ENCODE measurements around the gene PLCB2. TPM values are rescaled to one million over a fixed set of nuclear protein-coding genes. Genes with fewer than 3 reads are reported as not detected.
A peak's percentile ranks its signal among the peaks of the same experiment; 100 is the strongest.

Gene PLCB2
- total RNA-seq, 1 experiment from 2014 or later = 7.4 TPM

DNA sequence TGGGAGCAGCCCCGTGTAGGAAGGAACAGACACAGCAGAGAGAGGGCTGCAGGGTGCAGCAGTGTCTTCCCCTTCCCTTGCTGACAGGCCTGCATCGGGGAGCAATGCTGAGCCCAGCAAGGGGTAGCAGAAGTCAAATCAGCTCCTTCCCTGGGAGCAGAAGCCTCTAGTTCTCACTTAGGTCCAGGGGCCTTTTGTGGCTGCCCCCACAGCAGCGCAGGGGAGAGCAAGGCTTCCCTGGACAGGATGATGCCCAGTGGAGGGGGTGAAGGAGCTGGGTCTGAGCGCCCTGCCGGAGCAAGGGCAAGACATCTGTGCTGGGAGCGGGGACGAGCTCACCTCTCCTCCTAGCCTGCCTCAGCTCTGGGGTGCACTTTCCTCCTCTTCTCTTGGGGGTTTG lies 827 bp downstream of the PLCB2 start:
- Histone ChIP-seq H2BK15ac (ENCODE audit: low read depth, low read length) (no peak overlapping the region), H3K56ac (ENCODE audit: insufficient read length, low read depth, low read length) (no peak overlapping the region), H2AFZ (ENCODE audit: low read length) (no peak overlapping the region), H3K23ac (ENCODE audit: insufficient read length, low read depth, low read length) (no peak overlapping the region), H3K18ac (ENCODE audit: insufficient read length, low read depth, low read length) (no peak overlapping the region), H4K5ac (ENCODE audit: insufficient read length, low read depth, low read length) (no peak overlapping the region), H3K79me1 (ENCODE audit: insufficient read depth, low read depth, low read length, poor library complexity, severe bottlenecking) (no peaks in the 10 kb centered on the region), H3K9ac (ENCODE audit: extremely low read depth, insufficient read length, low read length) (no peak overlapping the region), H3K23me2 (ENCODE audit: insufficient read length, low read depth, low read length, poor library complexity, severe bottlenecking) (no peaks in the 10 kb centered on the region), H4K8ac (replicated peaks; ENCODE audit: insufficient read length, low read depth, low read length) (no peak overlapping the region), H4K20me1 (ENCODE audit: control insufficient read depth, insufficient read depth, insufficient read length) (no peaks in the 10 kb centered on the region), H3K4ac (ENCODE audit: low read depth, low read length) (no peak overlapping the region), H3K9me3 (ENCODE audit: control insufficient read depth, low read depth, low read length) (no peaks in the 10 kb centered on the region), H2BK12ac (ENCODE audit: insufficient read length, low read depth, low read length) (no peak overlapping the region), H3T11ph (ENCODE audit: low read length) (no peak overlapping the region), H3K4me2 (ENCODE audit: insufficient read depth, insufficient read length, low read length) (no peak overlapping the region), H4K91ac (ENCODE audit: insufficient read length, low read depth, low read length) (no peak overlapping the region), H2BK20ac (ENCODE audit: low read depth, low read length, poor library complexity, severe bottlenecking) (no peak overlapping the region), H3K4me1 (ENCODE audit: insufficient read depth, low read length) (peaks cover 6% of the 10 kb centered on the region; the same call in 1 of the 2 replicates), H3K79me2 (ENCODE audit: insufficient read depth, low read length) (no peaks in the 10 kb centered on the region), H2BK120ac (ENCODE audit: low read depth, low read length, poor library complexity, severe bottlenecking) (no peak overlapping the region), H3K14ac (ENCODE audit: insufficient read depth, low read length) (no peak overlapping the region), H3K27ac (ENCODE audit: insufficient read length, low read depth, low read length) (no peak overlapping the region), H3K27me3 (ENCODE audit: insufficient read depth, low read length) (no peaks in the 10 kb centered on the region), H2BK5ac (ENCODE audit: insufficient read length, low read length) (no peak overlapping the region), H2AK5ac (ENCODE audit: insufficient read length, low read length) (no peak overlapping the region)
- Mint-ChIP-seq H3K9me3 (no peaks in the 10 kb centered on the region; a peak in 1 of 5 replicates), H3K27ac (no peak overlapping the region; a peak in 1 of 7 replicates), H3K4me1 (peaks cover 29 to 36% of the 10 kb centered on the region in 2 experiments), H3K4me3 (peak overlapping the region in 1 of 2 experiments; percentile 18; a peak in 1 of 5 replicates), H3K36me3 (ENCODE audit: insufficient read depth in 1 of 3, low read depth in 3 of 3) (no peaks in the 10 kb centered on the region), H3K27me3 (ENCODE audit: low read depth) (peaks cover 31% of the 10 kb centered on the region)
- WGBS (ENCODE audit: extremely low coverage, insufficient read length, low lambda C conversion rate) = no CpG with 5 or more reads among the region's 7 CpGs
- DNase-seq = no peak
- no peak for TF ChIP-seq CTCF (conservative IDR thresholded peaks at IDR 0.05)

Data from H9 (cell line).